Measurements from ENCODE around the gene ZNF175.

DNA sequence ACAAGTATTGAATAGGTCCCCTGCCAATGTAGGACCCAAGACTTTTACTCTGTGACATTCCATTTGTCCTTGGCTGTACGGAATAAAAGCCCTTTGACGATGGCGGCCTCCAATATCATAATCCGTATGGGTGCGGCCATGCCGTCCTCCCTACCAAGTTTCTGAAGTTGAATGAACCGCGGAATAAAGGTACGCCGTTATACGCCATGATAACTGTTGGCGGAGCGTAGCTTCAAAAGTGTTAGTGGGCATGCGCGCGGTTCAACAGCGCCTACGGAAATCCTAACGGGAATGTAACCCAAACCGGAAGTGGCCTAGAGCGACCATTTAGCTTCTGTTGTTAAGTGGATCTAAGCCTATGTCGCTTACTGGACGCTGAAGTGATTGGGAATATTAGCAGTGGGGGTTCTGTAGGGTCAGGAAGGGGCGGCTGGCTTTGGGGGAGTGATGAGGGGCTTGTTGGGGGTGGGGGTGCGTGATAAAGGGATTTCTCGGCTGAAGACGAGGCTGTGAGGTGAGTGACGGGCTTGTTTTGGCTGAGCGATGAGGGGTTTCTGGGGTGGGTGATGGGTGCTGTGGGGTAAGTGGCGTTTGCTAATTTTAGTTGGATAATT, at the start of gene ZNF175:
- no peak for TF ChIP-seq CTCF (optimal IDR thresholded peaks at IDR 0.05 in 1 of 3, IDR thresholded peaks at IDR 0.05 in 1 of 3, conservative IDR thresholded peaks at IDR 0.05 in 1 of 3; ENCODE audit: extremely low read depth in 1 of 3, insufficient read depth in 2 of 3, low read length in 3 of 3)
- no peak for TF ChIP-seq EZH2 (IDR thresholded peaks at IDR 0.05; ENCODE audit: low read length)
